Lower leg skin (tissue), 3 donors: ENCODE measurements around the gene TRAPPC3.

Experiments used
- CTCF ChIP-seq, 3 donors: fragments of 450-650 bp; IDR thresholded peaks; one replicate each; pipeline ENCODE4 v1.5.1; 2016; ENCODE audit warnings: antibody characterized with exemption in 3 of 3, mild to moderate bottlenecking in 3 of 3, moderate library complexity in 2 of 3
- POLR2A ChIP-seq, 2 donors: fragments of 450-650 bp; IDR thresholded peaks; one replicate each; pipeline ENCODE4 v1.6.1; 2016 to 2017; ENCODE audit warnings: antibody characterized with exemption in 2 of 2, mild to moderate bottlenecking in 1 of 2, moderate library complexity in 1 of 2

- TF ChIP-seq CTCF (IDR thresholded peaks at IDR 0.05) = no peak
- no peak for TF ChIP-seq POLR2A (IDR thresholded peaks at IDR 0.05)
These were observed 24.7 kb downstream of the TRAPPC3 start for GRCh38 chr1:36124404-36125128.
